Neural crest cell (in vitro differentiated cells): ENCODE data around the gene SPOCK1. TPM values are rescaled to one million over a fixed set of nuclear protein-coding genes. Genes with fewer than 3 reads are reported as not detected.

Experiments
- DNase-seq: peaks from one replicate; pipeline ENCODE4 v3.0.0; 2021; ENCODE audit warnings: low read depth, mixed read lengths, low spot score
- H3K27ac Mint-ChIP-seq: one replicate; pipeline ENCODE4 v1.8.0; 2021; ENCODE audit warnings: mild to moderate bottlenecking, mixed read lengths; ENCODE audit not compliant: unreplicated experiment
- H3K27me3 Mint-ChIP-seq: 2 replicates; pipeline ENCODE4 v1.8.0; 2021; ENCODE audit warnings: low read depth, mild to moderate bottlenecking, mixed read lengths
- H3K36me3 Mint-ChIP-seq: 2 replicates; pipeline ENCODE4 v1.8.0; 2021; ENCODE audit warnings: low read depth, mild to moderate bottlenecking, mixed read lengths
- H3K4me1 Mint-ChIP-seq: 2 replicates; pipeline ENCODE4 v1.8.0; 2021; ENCODE audit warnings: mixed read lengths
- H3K4me3 Mint-ChIP-seq: one replicate; pipeline ENCODE4 v1.8.0; 2021; ENCODE audit warnings: mild to moderate bottlenecking, mixed read lengths
- H3K9me3 Mint-ChIP-seq: 2 replicates; pipeline ENCODE4 v1.8.0; 2021; ENCODE audit warnings: mixed read lengths
- CTCF ChIP-seq: fragments of 200-600 bp; sonication (generic); conservative IDR thresholded peaks from 2 replicates; pipeline ENCODE4 v1.5.0; 2021; ENCODE audit warnings: antibody characterized with exemption, mild to moderate bottlenecking
- total RNA-seq: library from RNA; stranded (reverse); gene quantifications from 2 replicates; pipeline ENCODE4 v1.2.1, GENCODE V29; 2021

SPOCK1 gene
- total RNA-seq, 1 donor from 2014 or later, result 89.7 TPM

- H3K27me3 Mint-ChIP-seq, result peaks cover 12% of the 10 kb centered on the region
- peak; percentile 80 for TF ChIP-seq CTCF
- peak; percentile 55 for DNase-seq
- no peak overlapping the region for H3K27ac Mint-ChIP-seq
- no peaks in the 10 kb centered on the region for H3K36me3 Mint-ChIP-seq
- H3K4me1 Mint-ChIP-seq, result peaks cover 2% of the 10 kb centered on the region
- no peak overlapping the region for H3K4me3 Mint-ChIP-seq
- no peaks in the 10 kb centered on the region for H3K9me3 Mint-ChIP-seq
Measured at GRCh38 chr5:137075163-137075970, 423.8 kb downstream of the SPOCK1 start.

- DNase-seq, result no peak
- Mint-ChIP-seq H3K36me3 (no peaks in the 10 kb centered on the region), H3K27me3 (no peaks in the 10 kb centered on the region), H3K4me3 (no peak overlapping the region), H3K4me1 (no peaks in the 10 kb centered on the region), H3K27ac (no peak overlapping the region), H3K9me3 (no peaks in the 10 kb centered on the region)
- TF ChIP-seq CTCF, result no peak
Measured at GRCh38 chr5:137073189-137073588, 425.9 kb downstream of the SPOCK1 start.

GRCh38 chr5:137072361-137073115 lies 426.6 kb downstream of the SPOCK1 start:
- Mint-ChIP-seq H3K27me3 (no peaks in the 10 kb centered on the region), H3K4me3 (no peak overlapping the region), H3K9me3 (no peaks in the 10 kb centered on the region), H3K36me3 (no peaks in the 10 kb centered on the region), H3K4me1 (no peaks in the 10 kb centered on the region), H3K27ac (no peak overlapping the region)
- no peak for TF ChIP-seq CTCF
- no peak for DNase-seq

- Mint-ChIP-seq H3K27ac (no peak overlapping the region), H3K27me3 (no peaks in the 10 kb centered on the region), H3K36me3 (no peaks in the 10 kb centered on the region), H3K4me1 (no peaks in the 10 kb centered on the region), H3K9me3 (no peaks in the 10 kb centered on the region), H3K4me3 (no peak overlapping the region)
- TF ChIP-seq CTCF, result no peak
- no peak for DNase-seq
Measured at GRCh38 chr5:137071931-137072330, 427.2 kb downstream of the SPOCK1 start.

- Mint-ChIP-seq H3K36me3 (no peaks in the 10 kb centered on the region), H3K27me3 (no peaks in the 10 kb centered on the region), H3K4me1 (no peaks in the 10 kb centered on the region), H3K27ac (no peak overlapping the region), H3K4me3 (no peak overlapping the region), H3K9me3 (no peaks in the 10 kb centered on the region)
- TF ChIP-seq CTCF, result no peak
- DNase-seq, result no peak
Measured at GRCh38 chr5:137071526-137071925, 427.6 kb downstream of the SPOCK1 start.
